Measurements from ENCODE around the gene TCF25.

TCF25 gene

DNA sequence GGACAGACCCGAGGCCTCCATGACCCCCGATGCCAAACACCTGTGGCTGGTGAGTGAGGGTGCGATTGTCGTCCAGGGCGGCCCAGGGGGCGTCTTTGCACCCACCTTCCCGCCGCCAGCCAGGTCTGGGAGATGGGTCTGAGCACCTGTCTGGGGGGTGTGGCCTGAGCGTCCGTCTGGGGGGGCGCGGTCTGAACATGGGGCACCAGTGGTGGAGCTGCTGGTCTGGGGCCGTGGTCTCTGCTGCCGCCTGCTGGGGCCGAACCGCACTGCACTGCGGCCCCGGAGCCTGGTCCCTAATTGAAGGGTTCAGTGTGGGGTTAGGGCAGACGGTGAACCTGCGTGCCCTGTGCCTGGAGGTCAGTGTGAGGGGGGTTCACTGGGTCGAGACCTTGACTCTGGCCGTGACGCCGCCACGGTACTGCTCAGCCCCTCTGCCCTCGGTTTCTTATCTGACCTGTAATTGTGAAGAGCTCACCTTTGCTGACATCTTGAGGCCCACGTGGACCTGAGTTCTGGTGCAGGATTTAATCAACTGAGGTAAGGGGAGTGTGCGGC lies 12.6 kb upstream of the TCF25 start (continued):
- TF ChIP-seq, protein P1, sequence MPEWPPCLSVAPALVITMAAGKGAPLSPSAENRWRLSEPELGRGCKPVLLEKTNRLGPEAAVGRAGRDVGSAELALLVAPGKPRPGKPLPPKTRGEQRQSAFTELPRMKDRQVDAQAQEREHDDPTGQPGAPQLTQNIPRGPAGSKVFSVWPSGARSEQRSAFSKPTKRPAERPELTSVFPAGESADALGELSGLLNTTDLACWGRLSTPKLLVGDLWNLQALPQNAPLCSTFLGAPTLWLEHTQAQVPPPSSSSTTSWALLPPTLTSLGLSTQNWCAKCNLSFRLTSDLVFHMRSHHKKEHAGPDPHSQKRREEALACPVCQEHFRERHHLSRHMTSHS (tag by site-specific recombination; IDR thresholded peaks at IDR 0.05) = no peak
- TF ChIP-seq GLIS1 (tag by site-specific recombination; IDR thresholded peaks at IDR 0.05) (peak; percentile 54; the same call in 1 of the 2 replicates), ZNF37A (tag by site-specific recombination; IDR thresholded peaks at IDR 0.05) (no peak), ZNF132 (tag by site-specific recombination; IDR thresholded peaks at IDR 0.05; ENCODE audit: borderline replicate concordance) (no peak), ZNF610 (tag by site-specific recombination; IDR thresholded peaks at IDR 0.05; ENCODE audit: borderline replicate concordance) (no peak), ZBTB7A (tag by site-specific recombination; IDR thresholded peaks at IDR 0.05; ENCODE audit: low read depth) (no peak), ZNF670 (tag by site-specific recombination; IDR thresholded peaks at IDR 0.05; ENCODE audit: low read depth) (no peak), ZNF366 (tag by site-specific recombination; conservative IDR thresholded peaks at IDR 0.05) (no peak), OSR2 (tag by site-specific recombination; IDR thresholded peaks at IDR 0.05) (no peak), ZFP37 (tag by site-specific recombination; IDR thresholded peaks at IDR 0.05) (no peak), EGR2 (tag by site-specific recombination; IDR thresholded peaks at IDR 0.05; ENCODE audit: low read depth) (no peak), ZNF571 (tag by site-specific recombination; IDR thresholded peaks at IDR 0.05) (no peak), SP7 (tag by site-specific recombination; IDR thresholded peaks at IDR 0.05) (no peak; the same call in 1 of the 2 replicates), GLIS2 (tag by site-specific recombination; IDR thresholded peaks at IDR 0.05) (peak; percentile 49; the same call in 1 of the 2 replicates), GLI4 (tag by site-specific recombination; IDR thresholded peaks at IDR 0.05) (no peak), ZNF664 (tag by site-specific recombination; IDR thresholded peaks at IDR 0.05) (no peak), ZNF350 (tag by site-specific recombination; IDR thresholded peaks at IDR 0.05) (no peak), ZNF654 (tag by site-specific recombination; IDR thresholded peaks at IDR 0.05; ENCODE audit: low read depth) (peak; percentile 65), BCL11A (tag by site-specific recombination; IDR thresholded peaks at IDR 0.05; ENCODE audit: low read depth) (no peak), ZFP41 (tag by site-specific recombination; IDR thresholded peaks at IDR 0.05; ENCODE audit: borderline replicate concordance) (no peak), KLF8 (tag by site-specific recombination; IDR thresholded peaks at IDR 0.05) (no peak), SCRT1 (tag by site-specific recombination; IDR thresholded peaks at IDR 0.05; ENCODE audit: borderline replicate concordance) (peak; percentile 96), ZNF423 (tag by site-specific recombination; IDR thresholded peaks at IDR 0.05) (no peak), ZNF274 (IDR thresholded peaks at IDR 0.05; ENCODE audit: low read length) (no peak), ZNF274 (tag by site-specific recombination; IDR thresholded peaks at IDR 0.05; ENCODE audit: borderline replicate concordance) (no peak), ZNF2 (tag by site-specific recombination; IDR thresholded peaks at IDR 0.05) (no peak), ZNF521 (tag by site-specific recombination; IDR thresholded peaks at IDR 0.05) (no peak), KLF10 (tag by site-specific recombination; IDR thresholded peaks at IDR 0.05) (0 out of 2 replicates have a peak, but pooled peaks have one; percentile 36), ZNF658 (tag by site-specific recombination; IDR thresholded peaks at IDR 0.05) (no peak), OVOL3 (tag by site-specific recombination; IDR thresholded peaks at IDR 0.05) (no peak)
- TF ChIP-seq, protein P2, sequence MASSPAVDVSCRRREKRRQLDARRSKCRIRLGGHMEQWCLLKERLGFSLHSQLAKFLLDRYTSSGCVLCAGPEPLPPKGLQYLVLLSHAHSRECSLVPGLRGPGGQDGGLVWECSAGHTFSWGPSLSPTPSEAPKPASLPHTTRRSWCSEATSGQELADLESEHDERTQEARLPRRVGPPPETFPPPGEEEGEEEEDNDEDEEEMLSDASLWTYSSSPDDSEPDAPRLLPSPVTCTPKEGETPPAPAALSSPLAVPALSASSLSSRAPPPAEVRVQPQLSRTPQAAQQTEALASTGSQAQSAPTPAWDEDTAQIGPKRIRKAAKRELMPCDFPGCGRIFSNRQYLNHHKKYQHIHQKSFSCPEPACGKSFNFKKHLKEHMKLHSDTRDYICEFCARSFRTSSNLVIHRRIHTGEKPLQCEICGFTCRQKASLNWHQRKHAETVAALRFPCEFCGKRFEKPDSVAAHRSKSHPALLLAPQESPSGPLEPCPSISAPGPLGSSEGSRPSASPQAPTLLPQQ (tag by site-specific recombination; IDR thresholded peaks at IDR 0.05) = no peak
- TF ChIP-seq, protein P3, sequence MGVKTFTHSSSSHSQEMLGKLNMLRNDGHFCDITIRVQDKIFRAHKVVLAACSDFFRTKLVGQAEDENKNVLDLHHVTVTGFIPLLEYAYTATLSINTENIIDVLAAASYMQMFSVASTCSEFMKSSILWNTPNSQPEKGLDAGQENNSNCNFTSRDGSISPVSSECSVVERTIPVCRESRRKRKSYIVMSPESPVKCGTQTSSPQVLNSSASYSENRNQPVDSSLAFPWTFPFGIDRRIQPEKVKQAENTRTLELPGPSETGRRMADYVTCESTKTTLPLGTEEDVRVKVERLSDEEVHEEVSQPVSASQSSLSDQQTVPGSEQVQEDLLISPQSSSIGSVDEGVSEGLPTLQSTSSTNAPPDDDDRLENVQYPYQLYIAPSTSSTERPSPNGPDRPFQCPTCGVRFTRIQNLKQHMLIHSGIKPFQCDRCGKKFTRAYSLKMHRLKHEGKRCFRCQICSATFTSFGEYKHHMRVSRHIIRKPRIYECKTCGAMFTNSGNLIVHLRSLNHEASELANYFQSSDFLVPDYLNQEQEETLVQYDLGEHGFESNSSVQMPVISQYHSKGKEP (tag by site-specific recombination; IDR thresholded peaks at IDR 0.05) = no peak
- TF ChIP-seq, protein P4, sequence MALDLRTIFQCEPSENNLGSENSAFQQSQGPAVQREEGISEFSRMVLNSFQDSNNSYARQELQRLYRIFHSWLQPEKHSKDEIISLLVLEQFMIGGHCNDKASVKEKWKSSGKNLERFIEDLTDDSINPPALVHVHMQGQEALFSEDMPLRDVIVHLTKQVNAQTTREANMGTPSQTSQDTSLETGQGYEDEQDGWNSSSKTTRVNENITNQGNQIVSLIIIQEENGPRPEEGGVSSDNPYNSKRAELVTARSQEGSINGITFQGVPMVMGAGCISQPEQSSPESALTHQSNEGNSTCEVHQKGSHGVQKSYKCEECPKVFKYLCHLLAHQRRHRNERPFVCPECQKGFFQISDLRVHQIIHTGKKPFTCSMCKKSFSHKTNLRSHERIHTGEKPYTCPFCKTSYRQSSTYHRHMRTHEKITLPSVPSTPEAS (tag by site-specific recombination; IDR thresholded peaks at IDR 0.05) = no peak
- TF ChIP-seq, protein P5, sequence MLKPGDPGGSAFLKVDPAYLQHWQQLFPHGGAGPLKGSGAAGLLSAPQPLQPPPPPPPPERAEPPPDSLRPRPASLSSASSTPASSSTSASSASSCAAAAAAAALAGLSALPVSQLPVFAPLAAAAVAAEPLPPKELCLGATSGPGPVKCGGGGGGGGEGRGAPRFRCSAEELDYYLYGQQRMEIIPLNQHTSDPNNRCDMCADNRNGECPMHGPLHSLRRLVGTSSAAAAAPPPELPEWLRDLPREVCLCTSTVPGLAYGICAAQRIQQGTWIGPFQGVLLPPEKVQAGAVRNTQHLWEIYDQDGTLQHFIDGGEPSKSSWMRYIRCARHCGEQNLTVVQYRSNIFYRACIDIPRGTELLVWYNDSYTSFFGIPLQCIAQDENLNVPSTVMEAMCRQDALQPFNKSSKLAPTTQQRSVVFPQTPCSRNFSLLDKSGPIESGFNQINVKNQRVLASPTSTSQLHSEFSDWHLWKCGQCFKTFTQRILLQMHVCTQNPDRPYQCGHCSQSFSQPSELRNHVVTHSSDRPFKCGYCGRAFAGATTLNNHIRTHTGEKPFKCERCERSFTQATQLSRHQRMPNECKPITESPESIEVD (tag by site-specific recombination; IDR thresholded peaks at IDR 0.05) = no peak
- TF ChIP-seq, protein P6, sequence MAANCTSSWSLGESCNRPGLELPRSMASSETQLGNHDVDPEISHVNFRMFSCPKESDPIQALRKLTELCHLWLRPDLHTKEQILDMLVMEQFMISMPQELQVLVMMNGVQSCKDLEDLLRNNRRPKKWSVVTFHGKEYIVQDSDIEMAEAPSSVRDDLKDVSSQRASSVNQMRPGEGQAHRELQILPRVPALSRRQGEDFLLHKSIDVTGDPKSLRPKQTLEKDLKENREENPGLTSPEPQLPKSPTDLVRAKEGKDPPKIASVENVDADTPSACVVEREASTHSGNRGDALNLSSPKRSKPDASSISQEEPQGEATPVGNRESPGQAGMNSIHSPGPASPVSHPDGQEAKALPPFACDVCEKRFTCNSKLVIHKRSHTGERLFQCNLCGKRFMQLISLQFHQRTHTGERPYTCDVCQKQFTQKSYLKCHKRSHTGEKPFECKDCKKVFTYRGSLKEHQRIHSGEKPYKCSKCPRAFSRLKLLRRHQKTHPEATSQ (tag by site-specific recombination; IDR thresholded peaks at IDR 0.05) = no peak

All from HEK293 (cell line).